AG04450 (cell line): ENCODE results near the gene TNK1. TPM values are rescaled to one million over a fixed set of nuclear protein-coding genes. Genes with fewer than 3 reads are reported as not detected.

Experiments
- CTCF ChIA-PET: fragments of 300-600, 350-600 bp; formaldehyde crosslinking; extraction: SDS; loops from one replicate; lab custom pipeline; 2022; ENCODE audit warnings: antibody characterized with exemption, inconsistent platforms; lab: Charles Lee
- POLR2A ChIA-PET: fragments of 350-600 bp; formaldehyde crosslinking; extraction: SDS; loops from one replicate; lab custom pipeline; 2021; ENCODE audit warnings: antibody characterized with exemption, inconsistent platforms; lab: Yijun Ruan, JAX
- DNase-seq: peaks from one replicate; pipeline ENCODE4 v3.0.0-alpha.2; 2011; ENCODE audit warnings: low read depth, low spot score
- H3K27ac ChIP-seq: one replicate; pipeline ENCODE4 v1.5.1; 2012; ENCODE audit warnings: low read depth, low read length, control low read depth
- H3K27me3 ChIP-seq: one replicate; pipeline ENCODE4 v1.6.0; 2012; ENCODE audit warnings: low read length; ENCODE audit not compliant: control insufficient read depth, insufficient read depth
- H3K4me3 ChIP-seq: 2 replicates; pipeline ENCODE4 v1.5.1; 2011; ENCODE audit warnings: mild to moderate bottlenecking, low read depth, low read length, control low read depth
- H3K9me3 ChIP-seq: 2 replicates; pipeline ENCODE4 v1.5.1; 2012; ENCODE audit warnings: low read length; ENCODE audit not compliant: control insufficient read depth, insufficient read depth
- CTCF ChIP-seq: IDR thresholded peaks from 2 replicates; pipeline ENCODE4 v1.5.1; 2011; ENCODE audit warnings: low read depth, low read length, control low read depth, inconsistent platforms
- polyA plus RNA-seq: library from polyadenylated mRNA; depleted of rRNA; stranded (reverse); fragments of >200 nt; gene quantifications from 2 replicates; pipeline ENCODE4 v1.2.3, GENCODE V29; 2011; rRNA removed

Gene TNK1
- polyA plus RNA-seq, 1 experiment, result 0.25 TPM

- no peak for DNase-seq
- POLR2A ChIA-PET, result interaction anchor here (0.6 to 2.7 kb wide), 4 partner anchors 9 to 47 kb away, joined by 3 to 16 read pairs (median 4); partner anchors contain the start of genes POLR2A and TMEM256
- H3K9me3 ChIP-seq, result peaks cover 6% of the 10 kb centered on the region; the same call in 1 of the 2 replicates
Measured at GRCh38 chr17:7436556-7437368, 55.9 kb downstream of the TNK1 start.

GRCh38 chr17:7437369-7437863, 56.5 kb downstream of the TNK1 start:
- H3K27ac ChIP-seq, result no peak overlapping the region
- ChIA-PET CTCF (interaction anchor here (0.6 to 3.3 kb wide), 9 partner anchors 9 to 123 kb away, joined by 3 to 14 read pairs (median 3); partner anchors contain the start of genes SENP3, SPEM2 and TMEM95), POLR2A (interaction anchor here (0.7 to 2.7 kb wide), 3 partner anchors 19 to 47 kb away, joined by 4 to 16 read pairs (median 5); partner anchors contain the start of genes POLR2A and TMEM256)
- DNase-seq, result no peak
- H3K9me3 ChIP-seq, result peaks cover 6% of the 10 kb centered on the region; the same call in 1 of the 2 replicates
- H3K4me3 ChIP-seq, result peak overlapping the region; percentile 38; the same call in 1 of the 2 replicates
- peaks cover 31% of the 10 kb centered on the region for H3K27me3 ChIP-seq
- TF ChIP-seq CTCF, result no peak

More at GRCh38 chr17:7436556-7437368, 55.9 kb downstream of the TNK1 start:
- Histone ChIP-seq H3K4me3 (peak overlapping the region; percentile 38), H3K27me3 (peaks cover 31% of the 10 kb centered on the region), H3K27ac (no peak overlapping the region)
- TF ChIP-seq CTCF, result peak; percentile 58
- CTCF ChIA-PET, result interaction anchor here (0.6 to 3.3 kb wide), 13 partner anchors 10 to 124 kb away, joined by 3 to 14 read pairs (median 4); partner anchors contain the start of genes SENP3, SPEM2 and TMEM95

GRCh38 chr17:7437950-7438614, 57.2 kb downstream of the TNK1 start:
- Histone ChIP-seq H3K27me3 (peaks cover 31% of the 10 kb centered on the region), H3K9me3 (peaks cover 6% of the 10 kb centered on the region; the same call in 1 of the 2 replicates), H3K4me3 (no peak overlapping the region), H3K27ac (no peak overlapping the region)
- TF ChIP-seq CTCF, result no peak
- no peak for DNase-seq
- CTCF ChIA-PET, result interaction anchor here (1.2 kb wide), 1 partner anchor 82 kb away, joined by 3 read pairs; no protein-coding TSS in a partner anchor
- POLR2A ChIA-PET, result no interaction called here

- POLR2A ChIA-PET, result interaction anchor here (0.5 kb wide), 1 partner anchor 45 kb away, joined by 3 read pairs; no protein-coding TSS in a partner anchor
- H3K4me3 ChIP-seq, result no peak overlapping the region
- TF ChIP-seq CTCF, result no peak
Measured at GRCh38 chr17:7438656-7439460, 58.0 kb downstream of the TNK1 start.

More at GRCh38 chr17:7438656-7439460, 58.0 kb downstream of the TNK1 start:
- H3K9me3 ChIP-seq, result peaks cover 6% of the 10 kb centered on the region; the same call in 1 of the 2 replicates
- peaks cover 31% of the 10 kb centered on the region for H3K27me3 ChIP-seq
- H3K27ac ChIP-seq, result no peak overlapping the region
- DNase-seq, result no peak
- CTCF ChIA-PET, result interaction anchor here (1.2 kb wide), 1 partner anchor 83 kb away, joined by 3 read pairs; no protein-coding TSS in a partner anchor

Other genes starting within 250 kb of the TNK1 start
- 1.1 and 1.5 TPM in 2 replicates for gene ASGR1, start 201.7 kb upstream of the TNK1 start, polyA plus RNA-seq
- 10.2 and 11.6 TPM in 2 replicates for gene DLG4, start 161.3 kb upstream of the TNK1 start, polyA plus RNA-seq
- gene ACADVL, start 161.2 kb upstream of the TNK1 start, polyA plus RNA-seq, result 217 and 262 TPM in 2 replicates
- 5.1 and 8.2 TPM in 2 replicates for gene DVL2, start 146.6 kb upstream of the TNK1 start, polyA plus RNA-seq
- gene PHF23, start 141.6 kb upstream of the TNK1 start, polyA plus RNA-seq, result 56.3 and 58.7 TPM in 2 replicates
- gene GABARAP, start 138.6 kb upstream of the TNK1 start, polyA plus RNA-seq, result 929 and 984 TPM in 2 replicates
- gene CTDNEP1, start 129.4 kb upstream of the TNK1 start, polyA plus RNA-seq, result 115 and 151 TPM in 2 replicates
- 25.9 and 28.0 TPM in 2 replicates for gene ELP5, start 128.9 kb upstream of the TNK1 start, polyA plus RNA-seq
- gene CLDN7, start 118.6 kb upstream of the TNK1 start, polyA plus RNA-seq, result 0.84 and 1.0 TPM in 2 replicates
- 0.15 and 0.21 TPM in 2 replicates for gene SLC2A4, start 99.4 kb upstream of the TNK1 start, polyA plus RNA-seq
- 0.02 TPM in 1 of 2 replicates, not detected in the other for gene YBX2, start 86.5 kb upstream of the TNK1 start, polyA plus RNA-seq
- 466 and 469 TPM in 2 replicates for gene EIF5A, start 73.5 kb upstream of the TNK1 start, polyA plus RNA-seq
- gene GPS2, start 65.7 kb upstream of the TNK1 start, polyA plus RNA-seq, result 21.5 and 22.2 TPM in 2 replicates
- gene NEURL4, start 51.8 kb upstream of the TNK1 start, polyA plus RNA-seq, result 7.3 and 9.6 TPM in 2 replicates
- gene ACAP1, start 44.6 kb upstream of the TNK1 start, polyA plus RNA-seq, result 0.35 and 0.74 TPM in 2 replicates
- gene KCTD11, start 28.9 kb upstream of the TNK1 start, polyA plus RNA-seq, result 12.1 and 13.8 TPM in 2 replicates
- not detected in 2 replicates for gene TMEM95, start 25.9 kb upstream of the TNK1 start, polyA plus RNA-seq
- gene PLSCR3, start 13.4 kb downstream of the TNK1 start, polyA plus RNA-seq, result 35.2 and 53.0 TPM in 2 replicates
- 83.8 and 104 TPM in 2 replicates for gene TMEM256, start 23.0 kb downstream of the TNK1 start, polyA plus RNA-seq
- gene NLGN2, start 26.8 kb downstream of the TNK1 start, polyA plus RNA-seq, result 8.9 and 12.4 TPM in 2 replicates
- gene SPEM1, start 39.2 kb downstream of the TNK1 start, polyA plus RNA-seq, result not detected in 2 replicates
- not detected in 2 replicates for gene SPEM2, start 44.5 kb downstream of the TNK1 start, polyA plus RNA-seq
- not detected in 2 replicates for gene SPEM3, start 47.8 kb downstream of the TNK1 start, polyA plus RNA-seq
- gene TMEM102, start 54.3 kb downstream of the TNK1 start, polyA plus RNA-seq, result 1.0 and 1.1 TPM in 2 replicates
- 0.58 and 0.63 TPM in 2 replicates for gene FGF11, start 58.4 kb downstream of the TNK1 start, polyA plus RNA-seq
- gene CHRNB1, start 64.0 kb downstream of the TNK1 start, polyA plus RNA-seq, result 5.3 and 6.3 TPM in 2 replicates
- 18.8 and 22.3 TPM in 2 replicates for gene ZBTB4, start 98.5 kb downstream of the TNK1 start, polyA plus RNA-seq
- not detected in 2 replicates for gene SLC35G6, start 100.4 kb downstream of the TNK1 start, polyA plus RNA-seq
- gene POLR2A, start 103.3 kb downstream of the TNK1 start, polyA plus RNA-seq, result 18.4 and 35.0 TPM in 2 replicates
- gene TNFSF12, start 168.0 kb downstream of the TNK1 start, polyA plus RNA-seq, result 26.0 and 27.1 TPM in 2 replicates
- 0.83 and 1.0 TPM in 2 replicates for gene TNFSF13, start 177.7 kb downstream of the TNK1 start, polyA plus RNA-seq
- gene SENP3, start 180.8 kb downstream of the TNK1 start, polyA plus RNA-seq, result 67.6 and 73.4 TPM in 2 replicates
- gene CD68, start 198.5 kb downstream of the TNK1 start, polyA plus RNA-seq, result 34.1 and 39.6 TPM in 2 replicates
- 128 and 131 TPM in 2 replicates for gene MPDU1, start 202.8 kb downstream of the TNK1 start, polyA plus RNA-seq
- 0.24 and 0.29 TPM in 2 replicates for gene SOX15, start 209.0 kb downstream of the TNK1 start, polyA plus RNA-seq
- gene FXR2, start 233.8 kb downstream of the TNK1 start, polyA plus RNA-seq, result 24.6 and 29.4 TPM in 2 replicates
- 54.1 and 61.5 TPM in 2 replicates for gene SAT2, start 246.7 kb downstream of the TNK1 start, polyA plus RNA-seq
- 0.35 and 0.50 TPM in 2 replicates for gene SHBG, start 249.0 kb downstream of the TNK1 start, polyA plus RNA-seq